Inflammatory macrophage (primary cell): ENCODE measurements around the gene BACH2.
"Not testable (repeated sequence)": the region's sequence is repeated elsewhere in the genome, so short reads cannot be mapped to it uniquely, and the experiment has no call there.

Source experiments
- DNase-seq, 2 donors: peaks; one replicate each; pipeline ENCODE4 v3.0.0-alpha.2; 2020 to 2022

The BACH2 gene

DNA sequence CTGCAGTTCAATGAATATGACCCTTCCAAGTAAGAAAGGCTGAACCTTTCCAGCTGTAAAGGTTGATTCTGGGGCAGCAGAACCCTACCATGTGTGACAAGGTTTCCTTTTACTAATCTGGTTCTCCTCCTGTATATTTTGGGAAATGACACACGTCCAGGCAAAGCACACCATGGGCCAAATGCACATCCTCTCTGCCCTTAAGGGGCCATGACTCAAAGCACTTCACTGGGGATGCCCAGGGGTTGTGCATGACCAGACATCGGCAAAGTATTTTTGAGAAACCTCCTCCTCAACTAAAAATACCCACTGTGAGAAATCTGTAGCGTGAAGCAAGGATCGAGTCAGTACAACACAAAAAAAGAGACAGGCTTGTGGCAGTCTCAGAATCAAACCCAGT lies 174.7 kb downstream of the BACH2 start:
- DNase-seq, result no peak

GRCh38 chr6:90120327-90120726 lies 176.3 kb downstream of the BACH2 start:
- no peak for DNase-seq

DNA sequence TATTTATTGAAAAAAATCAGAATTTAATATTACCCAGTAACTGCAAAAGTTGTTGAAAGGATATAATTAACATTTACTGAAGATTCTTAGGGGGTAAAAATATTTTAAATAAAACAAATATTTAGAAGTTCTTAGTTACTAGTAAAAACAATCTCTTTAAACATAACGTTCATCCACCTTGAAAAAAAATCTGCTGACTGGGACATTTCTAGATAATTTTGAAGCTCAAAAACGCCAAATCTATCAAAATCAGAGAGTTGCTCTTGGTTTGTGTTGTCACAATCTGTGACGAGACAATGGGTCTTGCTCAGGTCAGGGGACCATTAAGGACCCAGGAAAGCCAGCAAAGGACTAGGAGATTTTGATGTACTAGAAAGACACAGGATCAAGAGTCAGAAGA lies 177.0 kb downstream of the BACH2 start:
- DNase-seq, result no peak

DNA sequence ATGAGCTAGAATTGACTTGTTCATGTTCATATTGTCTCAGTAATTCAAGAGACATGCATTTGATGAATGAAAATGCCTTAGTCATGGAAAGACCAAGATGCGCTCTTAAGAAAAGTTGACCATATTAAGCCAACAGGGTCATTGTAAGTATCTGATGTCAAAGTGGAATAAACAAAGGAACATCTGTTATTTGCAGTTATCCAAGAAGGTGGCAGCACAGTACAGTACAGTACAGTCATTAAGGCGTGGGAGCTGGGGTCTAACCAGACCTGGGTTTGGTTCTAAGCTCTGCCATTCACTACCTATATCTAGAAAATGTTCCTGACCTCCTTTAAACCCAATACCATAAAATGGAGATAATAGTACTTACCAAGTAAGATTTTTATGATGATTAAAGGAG lies 178.1 kb downstream of the BACH2 start:
- no peak for DNase-seq

DNA sequence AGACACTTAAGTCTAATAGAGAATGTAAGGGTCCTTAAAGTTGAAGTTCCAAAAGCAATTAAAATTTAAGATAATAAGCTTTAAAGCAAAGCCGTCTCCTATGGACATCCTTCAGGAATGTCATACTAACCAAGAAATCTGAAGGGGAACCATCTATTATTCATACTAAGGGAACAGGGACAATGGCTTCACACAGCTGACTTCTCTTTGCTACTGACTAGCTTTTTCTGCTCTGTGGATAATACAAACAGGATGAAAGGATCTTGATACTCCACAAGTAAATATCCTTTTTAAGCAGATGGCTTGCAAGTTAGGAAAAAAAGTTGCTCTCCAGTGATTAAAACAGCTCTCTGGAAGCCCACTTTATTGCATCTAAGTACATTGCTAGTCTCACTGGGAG lies 178.6 kb downstream of the BACH2 start:
- DNase-seq, result no peak

GRCh38 chr6:90116126-90116525 lies 180.5 kb downstream of the BACH2 start:
- DNase-seq, result not testable (repeated sequence)

GRCh38 chr6:90113389-90113788 lies 183.3 kb downstream of the BACH2 start:
- no peak for DNase-seq

- DNase-seq, result no peak
These were observed 185.3 kb downstream of the BACH2 start for GRCh38 chr6:90111387-90111786.

- DNase-seq, result no peak
These were observed 185.7 kb downstream of the BACH2 start for GRCh38 chr6:90110971-90111370.

GRCh38 chr6:90109141-90109540 lies 187.5 kb downstream of the BACH2 start:
- DNase-seq, result peak in 1 of 2 donors; percentile 11

- DNase-seq, result peak; percentile 58 to 63
These were observed 188.8 kb downstream of the BACH2 start for GRCh38 chr6:90107771-90108282.

GRCh38 chr6:90107371-90107770 lies 189.3 kb downstream of the BACH2 start:
- no peak for DNase-seq

DNA sequence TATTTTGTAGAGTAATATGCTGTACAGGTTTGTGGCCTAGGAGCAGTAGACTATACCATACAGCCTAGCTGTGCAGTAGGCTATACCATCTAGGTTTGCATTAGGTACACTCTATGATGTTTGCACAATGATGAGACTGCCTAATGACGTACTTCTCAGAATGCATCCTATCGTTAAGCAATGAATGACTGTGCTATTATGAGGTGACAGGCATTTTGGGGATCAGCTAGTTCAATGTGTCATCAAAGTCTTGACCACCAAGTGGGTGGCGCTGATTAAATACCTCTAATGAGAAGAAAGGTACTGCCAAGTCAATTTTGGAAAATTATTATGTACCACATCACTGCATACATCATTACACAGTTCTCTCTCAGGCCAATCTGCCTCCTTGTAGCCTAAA lies 190.2 kb downstream of the BACH2 start:
- peak; percentile 46 to 60 for DNase-seq

- peak; percentile 75 to 85 for DNase-seq
These were observed 191.0 kb downstream of the BACH2 start for GRCh38 chr6:90105506-90106170.

DNA sequence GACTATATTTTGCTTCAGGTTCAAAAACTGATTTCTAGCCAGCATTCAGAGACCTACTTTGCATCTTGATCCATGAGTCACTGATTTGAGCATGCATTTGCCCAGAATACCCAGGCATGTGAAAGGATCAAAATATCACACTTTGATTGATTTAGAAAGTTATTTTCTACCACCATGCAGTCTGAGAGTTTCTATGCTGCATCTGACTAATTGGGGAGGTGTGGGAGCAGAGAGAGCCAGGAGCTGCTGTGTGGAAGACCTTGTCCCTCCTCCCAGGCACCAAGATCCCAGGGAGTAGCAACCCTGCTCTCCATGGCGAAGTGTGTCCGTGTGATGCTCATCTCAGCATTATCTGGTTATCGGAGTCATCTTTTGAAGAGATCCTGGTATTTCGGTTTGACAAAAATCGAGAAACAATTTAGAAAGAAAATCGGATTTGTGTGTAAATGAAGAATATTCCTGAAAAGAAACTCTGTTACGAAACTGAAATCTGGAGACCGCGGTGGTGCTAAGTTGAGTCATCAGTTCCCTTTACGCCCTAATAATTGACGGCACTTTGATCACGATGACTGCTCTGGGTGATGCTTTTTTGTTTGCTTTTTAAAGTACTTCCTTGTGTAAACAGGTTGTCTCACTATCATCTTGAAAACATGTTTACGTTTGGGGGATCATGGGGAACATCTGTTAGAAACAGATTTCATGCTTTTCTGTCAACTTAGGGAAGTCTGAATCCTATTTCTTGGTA lies 193.4 kb downstream of the BACH2 start:
- DNase-seq, result peak; percentile 85 to 86

DNA sequence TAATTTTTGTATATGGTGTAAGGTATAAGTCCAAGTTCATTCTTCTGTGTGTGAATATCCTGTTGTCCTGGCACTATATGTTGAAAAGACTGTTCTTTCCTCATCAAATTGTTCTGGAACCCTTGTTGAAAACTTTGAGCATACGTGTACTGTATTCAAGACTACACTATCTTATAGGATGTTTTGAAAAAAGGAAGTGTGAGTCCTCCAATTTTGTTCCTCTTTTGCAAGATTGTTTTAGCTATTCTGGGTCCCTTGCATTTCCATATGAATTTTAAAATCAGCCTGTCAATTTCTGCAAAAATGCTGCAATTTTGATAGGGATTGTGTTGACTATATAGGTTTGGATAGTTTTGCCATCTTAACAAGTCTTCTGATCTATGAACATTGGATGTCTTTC lies 195.2 kb downstream of the BACH2 start:
- DNase-seq, result peak; percentile 28 to 72

GRCh38 chr6:90100059-90100665 lies 196.5 kb downstream of the BACH2 start:
- DNase-seq, result no peak

- DNase-seq, result no peak
These were observed 198.0 kb downstream of the BACH2 start for GRCh38 chr6:90098627-90099026.

DNA sequence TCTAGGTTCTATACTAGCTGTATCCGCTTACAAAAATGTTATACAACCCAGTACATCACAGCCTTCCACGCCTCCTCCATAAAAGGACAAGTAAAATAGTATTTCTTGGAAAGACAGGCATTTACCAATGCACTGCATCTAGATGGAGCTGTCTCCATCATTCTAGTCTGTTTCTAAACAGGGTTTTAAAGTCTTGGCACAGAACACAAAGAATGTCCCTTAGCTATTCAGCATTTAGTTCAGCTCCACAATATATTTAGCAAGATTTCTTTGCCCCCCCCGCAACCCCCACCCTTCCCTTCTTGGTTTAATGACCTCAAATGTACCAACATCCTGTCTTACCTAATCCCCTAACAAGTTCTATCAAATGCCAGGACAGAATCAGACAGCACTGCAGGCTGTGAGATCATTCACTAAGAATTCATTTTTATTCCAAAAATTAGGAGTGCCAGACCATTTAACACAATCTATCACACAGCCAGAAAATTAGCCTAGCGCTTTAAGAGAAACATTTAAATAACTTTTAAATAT lies 198.6 kb downstream of the BACH2 start:
- DNase-seq, result peak; percentile 25 to 77

- DNase-seq, result no peak
These were observed 199.3 kb downstream of the BACH2 start for GRCh38 chr6:90097356-90097755.

- no peak for DNase-seq
These were observed 199.8 kb downstream of the BACH2 start for GRCh38 chr6:90096818-90097217.

- no peak for DNase-seq
These were observed 200.9 kb downstream of the BACH2 start for GRCh38 chr6:90095788-90096187.

- DNase-seq, result no peak
These were observed 201.5 kb downstream of the BACH2 start for GRCh38 chr6:90095145-90095544.
